Putamen (tissue), 1 donor: ENCODE data around the gene PTPA.

Source experiments
- DNase-seq: peaks from one replicate; pipeline ENCODE4 v3.0.0-alpha.2; 2016; ENCODE audit warnings: low spot score

PTPA gene

DNA sequence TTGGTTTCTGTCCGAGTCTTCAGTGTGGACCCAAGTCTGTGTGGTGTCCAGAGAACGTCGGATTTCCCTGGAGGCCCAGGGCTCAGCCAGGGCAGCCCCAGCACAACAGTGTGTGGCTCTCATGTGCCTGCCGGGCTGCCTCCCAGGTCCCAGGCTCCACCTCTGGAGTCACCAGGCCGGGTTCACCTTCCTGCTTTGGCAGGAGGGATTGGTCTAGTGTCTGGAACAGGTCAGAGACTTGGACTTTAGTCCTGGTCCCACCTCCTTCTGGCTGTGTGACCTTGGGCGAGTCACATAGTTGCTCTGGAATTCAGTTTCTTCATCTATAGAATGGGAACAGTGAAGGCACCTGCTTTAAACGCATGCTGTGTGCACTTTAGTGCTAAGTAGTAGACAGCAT, 27.1 kb upstream of the PTPA start:
- DNase-seq, result no peak

GRCh38 chr9:129089246-129089645, 22.0 kb upstream of the PTPA start:
- no peak for DNase-seq

- no peak for DNase-seq
Observed at GRCh38 chr9:129093602-129094386, 17.4 kb upstream of the PTPA start.

DNA sequence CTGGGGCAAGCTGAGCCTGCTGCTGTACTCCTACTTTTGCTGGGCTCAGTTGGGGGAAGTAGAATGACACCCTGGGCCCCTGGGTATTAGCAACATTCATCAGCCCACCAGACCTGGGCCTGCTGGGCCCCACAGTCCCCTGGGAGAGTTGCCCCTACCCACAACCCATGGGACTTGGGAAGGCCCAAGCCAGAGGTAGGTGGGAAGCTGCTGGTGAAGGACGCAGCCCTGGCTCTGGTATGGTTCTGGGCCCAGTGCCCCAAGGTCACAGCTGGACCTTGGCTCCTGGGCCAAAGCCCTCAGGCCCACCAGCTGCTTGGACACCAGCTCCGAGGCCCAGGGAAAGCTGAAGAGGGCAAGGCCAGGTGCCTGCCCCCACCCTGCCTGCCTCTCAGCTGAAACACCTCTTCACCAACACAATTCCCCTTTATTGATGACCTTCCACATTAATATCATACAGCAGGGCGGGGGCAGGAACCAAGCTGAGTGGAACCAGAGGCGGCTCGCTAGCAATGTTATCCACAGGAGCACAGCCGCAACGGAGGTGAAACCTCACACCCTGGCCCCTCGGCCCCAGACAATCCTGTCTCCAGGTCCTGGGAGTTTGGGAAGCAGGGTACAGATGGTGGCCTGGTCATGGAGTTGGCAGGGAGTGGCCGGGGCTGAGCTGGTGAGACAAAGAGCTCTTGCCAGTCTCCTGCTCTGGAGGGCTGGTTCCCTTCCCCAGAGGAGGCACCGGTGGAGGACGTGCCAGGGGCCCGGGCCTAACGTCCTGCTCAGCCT, 16.6 kb upstream of the PTPA start:
- no peak for DNase-seq

- DNase-seq, result no peak
Observed at GRCh38 chr9:129095170-129095667, 16.0 kb upstream of the PTPA start.

- DNase-seq, result no peak
Observed at GRCh38 chr9:129095908-129096307, 15.3 kb upstream of the PTPA start.

- no peak for DNase-seq
Observed at GRCh38 chr9:129097671-129098306, 13.4 kb upstream of the PTPA start.

DNA sequence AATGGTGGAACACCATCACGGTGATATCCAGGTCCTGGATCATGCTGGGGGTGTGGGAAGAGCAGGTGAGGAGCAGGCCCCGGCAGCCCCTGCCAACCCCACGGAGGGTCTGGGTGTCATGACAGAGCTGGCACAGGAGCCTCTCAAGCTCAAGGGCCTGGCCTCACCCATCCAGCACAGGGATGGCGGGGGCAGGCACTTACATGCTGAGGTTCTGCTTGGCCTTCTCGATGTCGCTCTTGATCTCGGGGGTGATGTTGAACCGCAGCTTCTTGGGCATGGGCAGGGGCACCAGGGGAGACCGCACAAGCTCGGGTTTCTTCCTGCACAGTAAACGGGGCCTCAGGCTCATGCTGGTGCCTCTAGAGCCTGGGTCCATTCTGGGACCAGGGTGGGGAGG, 12.9 kb upstream of the PTPA start:
- no peak for DNase-seq

DNA sequence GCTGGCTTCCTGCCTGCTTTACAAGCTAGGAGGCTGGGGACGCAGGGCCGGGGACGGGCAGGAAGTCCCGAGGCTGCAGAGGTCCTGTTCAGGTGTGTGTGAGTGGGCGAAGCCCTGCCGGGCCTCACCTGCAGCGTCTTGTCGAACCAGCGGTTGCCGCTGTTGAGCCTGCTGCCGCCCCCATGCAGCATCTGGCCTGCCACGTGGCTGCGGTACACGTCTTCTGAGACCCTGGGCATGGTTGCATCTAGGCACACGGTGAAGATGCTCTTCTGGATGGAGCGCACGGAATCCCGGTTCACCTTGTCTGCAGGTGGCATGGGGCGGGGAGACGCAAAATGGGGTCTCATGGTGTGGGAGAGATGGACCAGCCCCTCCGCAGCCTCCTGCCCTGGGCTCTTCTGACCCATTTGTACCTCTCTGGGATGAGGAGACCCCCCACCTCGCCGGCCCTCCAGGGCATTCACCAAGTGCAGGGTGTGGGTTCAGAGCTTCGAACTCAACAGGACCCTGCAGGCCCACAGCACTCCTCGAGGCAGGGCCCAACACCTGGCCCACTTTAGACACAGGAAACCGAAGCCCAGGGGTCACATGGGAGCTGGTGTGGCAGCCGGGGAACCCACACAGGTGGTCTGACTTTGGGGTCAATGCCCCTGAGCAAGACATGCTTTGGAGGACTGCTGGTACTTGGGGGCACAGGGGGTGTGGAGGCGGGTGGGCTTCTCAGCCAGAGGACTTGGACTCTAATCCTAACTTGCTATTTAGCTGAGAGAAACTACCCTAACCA, 10.6 kb upstream of the PTPA start:
- DNase-seq, result no peak

- no peak for DNase-seq
Observed at GRCh38 chr9:129101279-129101678, 9.9 kb upstream of the PTPA start.

DNA sequence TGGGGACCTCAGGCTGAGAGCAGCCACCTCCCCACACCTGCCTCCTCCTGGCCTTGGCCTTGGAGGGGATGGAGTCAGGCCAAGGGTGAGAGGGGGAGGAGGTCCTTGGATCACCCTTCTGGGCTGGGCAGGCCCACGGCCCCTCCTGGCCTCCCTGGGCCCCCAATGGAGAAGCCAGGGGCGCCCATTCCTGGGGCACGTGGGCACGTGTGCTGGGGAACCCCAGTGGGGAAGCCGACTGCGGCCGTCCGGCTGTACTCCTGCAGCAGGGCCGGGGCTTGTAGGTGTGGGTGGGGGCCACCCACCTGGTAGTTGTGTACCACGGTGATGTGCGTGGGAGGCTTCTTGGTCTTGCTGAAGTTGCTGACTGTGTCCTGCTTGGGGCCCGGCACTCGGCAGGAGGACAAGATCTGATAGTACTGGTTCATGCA, 9.1 kb upstream of the PTPA start:
- DNase-seq, result no peak

DNA sequence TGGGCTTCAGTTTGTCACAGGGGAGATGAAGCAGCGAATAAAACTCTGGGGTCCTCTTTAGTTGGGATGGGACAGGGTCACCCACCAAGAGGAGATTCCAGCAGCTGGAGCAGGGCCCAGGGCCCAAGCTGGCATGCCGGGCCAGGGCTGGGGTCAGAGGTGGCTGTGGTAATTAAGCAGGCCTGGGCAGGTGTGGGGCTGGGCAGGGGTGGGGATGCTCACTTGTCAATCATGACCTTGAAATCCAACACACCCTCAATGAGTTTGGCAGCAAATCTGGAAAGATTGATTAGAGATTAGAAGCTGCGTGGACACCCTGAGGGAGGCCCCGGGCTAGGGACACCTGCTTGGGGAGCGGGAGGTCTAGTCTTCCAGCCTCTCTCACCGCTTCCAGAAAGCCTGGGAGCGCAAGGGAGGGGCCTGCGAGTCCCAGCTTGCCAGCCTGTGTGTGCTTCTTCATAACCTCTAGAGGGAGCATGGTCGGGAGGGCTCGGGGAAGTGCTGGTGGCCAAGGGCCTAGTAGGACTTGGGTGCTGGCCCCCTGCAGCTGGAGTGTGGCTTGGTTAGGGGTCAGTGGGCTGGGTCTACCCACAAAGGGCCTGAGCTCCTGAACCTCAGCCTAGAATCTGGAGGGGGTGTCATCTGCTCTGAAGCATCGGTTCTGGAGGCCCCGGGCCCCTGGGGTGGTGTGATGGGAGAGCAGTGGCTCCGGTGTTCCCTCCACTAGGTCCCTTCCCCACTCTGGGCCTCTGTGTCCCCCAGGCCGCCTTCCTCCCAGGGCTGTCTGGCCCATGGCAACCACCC, 8.2 kb upstream of the PTPA start:
- no peak for DNase-seq

- no peak for DNase-seq
Observed at GRCh38 chr9:129103595-129103965, 7.6 kb upstream of the PTPA start.

DNA sequence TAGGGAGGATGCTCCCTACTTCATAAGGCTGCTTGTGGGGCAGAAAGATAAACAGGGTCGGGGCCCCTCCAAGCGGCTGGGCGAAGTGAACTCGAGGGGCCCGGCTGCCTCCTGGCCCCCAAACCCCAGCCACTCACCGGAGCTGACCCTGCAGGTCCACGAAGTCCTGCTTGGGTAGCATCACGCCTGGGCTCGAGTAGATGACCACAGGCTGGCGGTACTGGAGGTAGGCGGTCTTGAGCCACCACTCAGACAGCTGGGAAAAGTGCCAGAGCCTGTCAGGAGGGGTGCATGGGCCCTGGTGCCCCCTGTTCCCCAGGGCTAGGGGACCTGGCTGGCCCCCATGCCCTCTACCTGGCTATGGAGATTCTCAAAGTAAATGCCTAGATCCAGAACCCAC, 7.2 kb upstream of the PTPA start:
- DNase-seq, result no peak

- DNase-seq, result no peak
Observed at GRCh38 chr9:129105857-129106694, 5.1 kb upstream of the PTPA start.

DNA sequence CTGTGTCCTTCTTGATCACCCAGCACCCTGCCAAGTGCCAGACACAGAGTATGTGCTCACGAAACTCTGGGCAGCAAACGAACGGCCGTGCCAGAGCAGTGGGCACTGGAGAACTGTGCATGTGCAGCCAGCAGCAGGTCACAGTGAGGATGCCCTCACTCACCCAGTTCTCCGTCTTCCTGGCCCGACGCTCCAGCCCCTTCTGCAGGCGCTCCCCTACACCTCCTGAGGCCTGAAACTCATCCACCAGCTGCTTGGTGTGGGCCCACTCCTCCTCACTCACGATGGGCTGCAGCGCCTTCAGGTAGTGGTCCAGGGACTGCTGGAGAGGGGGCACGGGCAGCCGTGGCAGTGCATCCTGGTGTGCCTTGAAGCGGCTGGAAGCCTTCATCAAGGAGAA, 3.6 kb upstream of the PTPA start:
- no peak for DNase-seq

DNA sequence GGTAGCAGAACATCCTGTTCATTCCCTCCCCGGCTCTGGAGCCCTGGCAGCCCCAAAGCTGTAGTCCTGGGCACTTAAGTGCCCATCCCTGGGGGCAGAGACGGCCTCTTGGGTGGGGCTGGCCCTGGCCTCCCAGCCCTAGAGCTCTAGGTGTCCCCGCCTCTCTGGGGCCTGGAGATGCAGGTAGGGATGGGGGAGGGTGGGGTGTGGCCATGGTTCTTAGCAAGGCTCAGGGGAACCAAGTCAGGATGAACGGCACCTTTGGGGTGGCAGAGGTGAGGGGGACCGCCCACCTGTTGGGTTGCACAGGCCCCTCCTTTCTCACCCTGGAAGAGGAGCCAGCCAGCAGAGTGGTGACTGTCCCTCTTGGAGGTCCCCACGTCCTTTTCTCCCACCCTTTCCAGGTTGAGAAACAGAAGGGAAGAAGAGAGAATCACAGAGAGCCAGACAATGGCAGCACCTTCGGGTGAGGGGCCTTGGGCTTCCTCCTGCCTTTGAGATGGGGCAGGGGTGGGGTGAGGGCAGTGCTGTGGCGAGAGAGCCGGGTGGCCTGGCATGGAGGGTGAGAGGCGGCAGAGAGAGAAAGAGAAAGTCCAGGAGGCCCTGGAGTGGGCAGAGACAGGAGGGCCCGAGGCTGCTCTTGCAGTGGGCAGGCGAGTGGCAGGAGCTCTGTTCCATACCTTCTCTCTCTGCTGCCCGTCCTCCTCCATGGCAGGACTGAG, 3.0 kb upstream of the PTPA start:
- no peak for DNase-seq

- DNase-seq, result no peak
Observed at GRCh38 chr9:129108805-129109536, 2.2 kb upstream of the PTPA start.

DNA sequence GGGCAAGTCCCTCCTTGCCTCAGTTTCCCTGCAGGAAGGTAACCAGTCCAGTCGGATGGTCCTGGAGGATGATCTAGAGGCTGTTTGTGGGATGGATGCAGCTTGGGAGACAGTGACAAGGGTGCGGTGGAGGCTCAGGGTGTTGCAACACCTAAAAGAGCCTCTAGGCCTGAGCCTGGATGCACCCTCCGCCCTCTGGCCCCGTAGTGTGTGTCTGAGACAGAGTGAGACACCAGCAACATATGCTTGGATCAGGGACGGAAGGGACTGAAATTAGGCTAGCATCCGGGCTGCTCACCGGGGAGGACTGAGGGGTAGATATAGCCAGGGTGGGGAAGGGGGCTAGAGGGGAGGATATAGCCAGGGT, 1.7 kb upstream of the PTPA start:
- no peak for DNase-seq
